H1 (cell line): ENCODE results near the gene MCUB. TPM values are rescaled to one million over a fixed set of nuclear protein-coding genes. Genes with fewer than 3 reads are reported as not detected.

ENCODE experiments used
- HDAC6 ChIP-seq: IDR thresholded peaks from one replicate; pipeline ENCODE4 v1.7.1; 2012; ENCODE audit warnings: low read depth, mild to moderate bottlenecking, inconsistent platforms, low read length, moderate library complexity
- NRF1 ChIP-seq: IDR thresholded peaks from 2 replicates; pipeline ENCODE4 v1.6.1; 2011; ENCODE audit warnings: mild to moderate bottlenecking, low read depth, low read length, improper control_type of control experiment
- polyA plus RNA-seq, 7 experiments: library from polyadenylated mRNA; depleted of rRNA in 3 of 7; stranded (reverse) in 5 of 7; unstranded in 2 of 7; fragments of >200 nt in 5 of 7; fragments of 200-250 nt in 2 of 7; gene quantifications; 1 replicate in 5 of 7; 2 replicates in 1 of 7; 4 replicates in 1 of 7; pipeline versions ENCODE4 v1.2.1 to v1.2.3, GENCODE V29; 2011 to 2013; ENCODE audit warnings: missing spikeins in 2 of 7, mixed read lengths in 2 of 7
- total RNA-seq: library from RNA; stranded (reverse); fragmentation: NEBNext Ultra II Directional; extraction: Animal tissue kit (Norgen Biotek cat#: 25700); gene quantifications from 2 replicates; pipeline ENCODE4 v1.2.1, GENCODE V29; 2021
- TF ChIP-seq, protein P1 (sequence below), 3 experiments: IDR thresholded peaks; 1 replicate in 2 of 3; 2 replicates in 1 of 3; pipeline versions ENCODE4 v1.5.1 to v1.6.1; 2011; ENCODE audit warnings: low read length in 3 of 3, mild to moderate bottlenecking in 3 of 3, inconsistent platforms in 2 of 3, low read depth in 1 of 3, moderate library complexity in 1 of 3; ENCODE audit not compliant: insufficient read depth in 1 of 3; ENCODE audit errors: control extremely low read depth in 1 of 3

Gene MCUB
- total and polyA plus RNA-seq, 2 of the 8 experiments (the other 6 are each of a cell fraction or from before 2014, with no cell fraction given): 15.2 to 19.4 TPM

GRCh38 chr4:109702950-109703663, 143.1 kb downstream of the MCUB start, which contains the start of gene CASP6 (continued):
- TF ChIP-seq, protein P1, sequence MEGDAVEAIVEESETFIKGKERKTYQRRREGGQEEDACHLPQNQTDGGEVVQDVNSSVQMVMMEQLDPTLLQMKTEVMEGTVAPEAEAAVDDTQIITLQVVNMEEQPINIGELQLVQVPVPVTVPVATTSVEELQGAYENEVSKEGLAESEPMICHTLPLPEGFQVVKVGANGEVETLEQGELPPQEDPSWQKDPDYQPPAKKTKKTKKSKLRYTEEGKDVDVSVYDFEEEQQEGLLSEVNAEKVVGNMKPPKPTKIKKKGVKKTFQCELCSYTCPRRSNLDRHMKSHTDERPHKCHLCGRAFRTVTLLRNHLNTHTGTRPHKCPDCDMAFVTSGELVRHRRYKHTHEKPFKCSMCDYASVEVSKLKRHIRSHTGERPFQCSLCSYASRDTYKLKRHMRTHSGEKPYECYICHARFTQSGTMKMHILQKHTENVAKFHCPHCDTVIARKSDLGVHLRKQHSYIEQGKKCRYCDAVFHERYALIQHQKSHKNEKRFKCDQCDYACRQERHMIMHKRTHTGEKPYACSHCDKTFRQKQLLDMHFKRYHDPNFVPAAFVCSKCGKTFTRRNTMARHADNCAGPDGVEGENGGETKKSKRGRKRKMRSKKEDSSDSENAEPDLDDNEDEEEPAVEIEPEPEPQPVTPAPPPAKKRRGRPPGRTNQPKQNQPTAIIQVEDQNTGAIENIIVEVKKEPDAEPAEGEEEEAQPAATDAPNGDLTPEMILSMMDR (IDR thresholded peaks at IDR 0.05; ENCODE audit: control extremely low read depth in 1 of 3, insufficient read depth in 1 of 3, low read depth in 1 of 3, low read length in 3 of 3): peak; percentile 59 to 72 (median 70)
- no peak for TF ChIP-seq HDAC6
- TF ChIP-seq NRF1: 0 out of 2 replicates have a peak, but pooled peaks have one; percentile 2
